ENCODE results near the gene PSMA7.

Gene PSMA7

GRCh38 chr20:62171245-62171644 lies 28.1 kb upstream of the PSMA7 start:
- TF ChIP-seq CTCF (IDR thresholded peaks at IDR 0.05; ENCODE audit: low read depth, low read length) = no peak
- no peak overlapping the region for H3K4me3 ChIP-seq (replicated peaks in 1 of 2; ENCODE audit: low read depth in 2 of 2, low read length in 2 of 2)
- no peak for DNase-seq (ENCODE audit: low read depth in 2 of 2)

GRCh38 chr20:62170536-62170935 lies 27.3 kb upstream of the PSMA7 start:
- no peak for DNase-seq (ENCODE audit: low read depth in 2 of 2)
- TF ChIP-seq CTCF (IDR thresholded peaks at IDR 0.05; ENCODE audit: low read depth, low read length) = no peak
- H3K4me3 ChIP-seq (replicated peaks in 1 of 2; ENCODE audit: low read depth in 2 of 2, low read length in 2 of 2) = no peak overlapping the region

- H3K4me3 ChIP-seq (replicated peaks in 1 of 2; ENCODE audit: low read depth in 2 of 2, low read length in 2 of 2) = no peak overlapping the region
These were observed 25.8 kb upstream of the PSMA7 start for GRCh38 chr20:62168890-62169435.

GRCh38 chr20:62168061-62168460 lies 24.9 kb upstream of the PSMA7 start:
- no peak for DNase-seq (ENCODE audit: low read depth in 2 of 2)
- TF ChIP-seq CTCF (IDR thresholded peaks at IDR 0.05; ENCODE audit: low read depth, low read length) = no peak
- no peak overlapping the region for H3K4me3 ChIP-seq (replicated peaks in 1 of 2; ENCODE audit: low read depth in 2 of 2, low read length in 2 of 2)

More at GRCh38 chr20:62168890-62169435, 25.8 kb upstream of the PSMA7 start:
- TF ChIP-seq CTCF (IDR thresholded peaks at IDR 0.05; ENCODE audit: low read depth, low read length) = no peak
- no peak for DNase-seq (ENCODE audit: low read depth in 2 of 2)

GRCh38 chr20:62167474-62167873 lies 24.3 kb upstream of the PSMA7 start:
- no peak for DNase-seq (ENCODE audit: low read depth in 2 of 2)
- no peak overlapping the region for H3K4me3 ChIP-seq (replicated peaks in 1 of 2; ENCODE audit: low read depth in 2 of 2, low read length in 2 of 2)
- no peak for TF ChIP-seq CTCF (IDR thresholded peaks at IDR 0.05; ENCODE audit: low read depth, low read length)

GRCh38 chr20:62165762-62166399 lies 22.7 kb upstream of the PSMA7 start:
- H3K4me3 ChIP-seq (replicated peaks in 1 of 2; ENCODE audit: low read depth in 2 of 2, low read length in 2 of 2) = no peak overlapping the region
- TF ChIP-seq CTCF (IDR thresholded peaks at IDR 0.05; ENCODE audit: low read depth, low read length) = no peak
- DNase-seq (ENCODE audit: low read depth in 2 of 2) = peak; percentile 51 to 64

All from cardiac fibroblast (primary cell).